ENCODE data around the gene CBLB. TPM values are rescaled to one million over a fixed set of nuclear protein-coding genes. Genes with fewer than 3 reads are reported as not detected.

Gene CBLB
- total RNA-seq, 1 donor from 2014 or later = 140 TPM

DNA sequence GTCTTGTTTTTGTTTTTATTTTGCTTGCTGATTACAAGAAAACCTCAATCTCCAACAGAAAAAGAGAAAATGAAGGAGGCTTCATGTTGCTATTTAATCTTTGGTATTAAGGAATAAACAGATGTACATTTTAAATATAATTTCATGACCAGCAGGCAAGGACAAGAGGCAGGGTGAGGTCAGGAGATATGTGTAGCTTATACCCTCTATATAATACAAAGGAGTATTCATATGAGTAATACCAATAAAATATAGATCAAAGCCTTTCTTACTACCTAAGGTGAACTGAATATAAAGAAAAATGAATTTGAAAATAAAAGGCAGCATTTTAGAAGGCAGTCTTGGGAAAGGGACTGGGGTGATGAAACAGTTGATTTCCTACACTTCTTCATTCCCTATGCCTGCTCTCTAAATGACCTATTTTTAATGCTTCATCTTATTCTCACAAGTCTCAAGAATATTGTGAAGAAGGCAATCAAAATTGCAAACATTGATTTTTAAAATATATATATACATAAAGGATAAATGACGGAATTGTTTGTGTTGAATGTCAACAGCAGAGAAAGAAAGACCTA is 8.6 kb upstream of the CBLB start:
- intact Hi-C loops (cut with DNase I) = no loop called here
- DNase-seq (ENCODE audit: low spot score) = no peak
- ATAC-seq = no peak

DNA sequence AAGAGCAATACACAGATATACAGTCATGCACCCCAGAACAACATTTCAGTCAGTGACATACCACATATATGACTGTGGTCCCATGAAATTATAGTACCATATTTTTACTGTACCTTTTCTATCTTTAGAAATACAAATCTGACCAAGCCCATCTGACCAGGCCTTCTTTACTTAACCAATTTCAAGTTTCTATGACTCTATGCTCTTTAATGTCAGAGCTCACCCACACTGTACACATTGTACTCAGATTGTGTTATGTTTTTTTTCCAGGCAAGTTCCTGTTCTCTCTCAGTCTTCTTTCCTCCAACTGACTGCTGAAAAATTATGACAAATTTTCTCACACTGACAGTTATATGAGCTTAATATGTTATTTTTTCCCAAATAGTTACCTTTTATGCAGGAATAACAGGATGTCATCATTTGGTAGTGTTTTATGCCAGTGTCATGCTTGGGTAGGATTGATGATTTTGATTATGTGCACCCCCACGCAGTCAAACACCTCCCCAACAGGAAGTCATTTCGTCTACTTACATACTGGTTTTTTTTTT is 8.0 kb upstream of the CBLB start:
- ATAC-seq = peak; percentile 63
- intact Hi-C loops (cut with DNase I) = no loop called here
- DNase-seq (ENCODE audit: low spot score) = no peak

DNA sequence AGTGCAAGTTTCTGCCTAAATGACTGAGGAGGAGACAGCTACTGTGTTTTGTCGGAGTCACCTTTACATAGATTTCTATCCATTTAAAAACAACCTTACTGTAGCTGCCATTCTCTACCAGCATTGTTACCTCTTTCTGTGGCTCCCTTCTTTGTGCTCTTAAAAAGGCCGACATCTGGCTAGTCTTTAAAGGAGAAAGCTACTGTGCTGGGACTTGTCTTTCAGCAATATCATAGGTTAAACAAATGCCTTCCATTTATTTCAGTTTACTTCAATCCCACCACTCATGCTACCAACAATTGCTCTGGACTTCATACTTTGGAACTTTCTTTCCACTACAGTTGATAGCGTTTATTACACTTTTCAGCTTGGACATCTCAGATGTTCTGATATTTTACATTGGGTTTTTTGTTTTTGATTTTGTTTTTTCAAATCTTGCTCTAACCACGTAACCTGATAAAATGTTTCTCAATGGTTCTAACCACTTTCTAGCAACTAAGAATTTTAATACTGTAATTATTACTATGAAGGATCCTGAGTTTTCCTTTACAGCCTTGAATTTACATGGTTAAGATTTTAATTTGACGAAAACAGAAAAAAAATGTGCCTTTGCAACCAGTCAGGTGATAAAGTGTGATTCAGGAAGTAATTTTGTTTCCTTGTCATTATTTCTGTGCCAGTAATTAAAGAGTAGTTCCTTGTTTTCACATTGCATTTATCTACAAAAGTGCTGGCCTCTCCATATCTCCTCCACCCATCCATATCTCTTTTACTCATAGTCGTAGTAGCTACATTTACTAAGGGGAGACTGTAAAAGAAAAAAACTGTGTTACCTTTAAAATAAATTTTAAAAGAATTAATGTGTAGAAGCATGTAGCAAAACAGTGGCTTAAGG is 1.3 kb upstream of the CBLB start:
- DNase-seq (ENCODE audit: low spot score) = no peak
- ATAC-seq = no peak
- intact Hi-C loops (cut with DNase I) = no loop called here

DNA sequence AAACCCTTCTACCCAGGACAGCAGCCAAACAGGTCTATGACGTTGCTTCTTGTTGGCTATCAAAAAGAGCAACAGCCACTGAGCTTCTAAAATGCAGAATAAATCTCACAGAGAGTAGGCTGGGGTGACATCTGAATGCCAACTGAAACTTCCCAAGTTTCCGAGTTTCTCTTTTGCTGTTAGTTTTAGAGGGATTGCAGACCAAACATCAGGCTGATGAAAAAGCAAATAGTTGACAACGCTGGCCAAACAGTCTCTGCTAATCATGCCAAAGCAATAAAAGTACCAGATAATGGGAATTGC is 670 bp upstream of the CBLB start:
- intact Hi-C loops (cut with DNase I) = no loop called here
- no peak for ATAC-seq

DNA sequence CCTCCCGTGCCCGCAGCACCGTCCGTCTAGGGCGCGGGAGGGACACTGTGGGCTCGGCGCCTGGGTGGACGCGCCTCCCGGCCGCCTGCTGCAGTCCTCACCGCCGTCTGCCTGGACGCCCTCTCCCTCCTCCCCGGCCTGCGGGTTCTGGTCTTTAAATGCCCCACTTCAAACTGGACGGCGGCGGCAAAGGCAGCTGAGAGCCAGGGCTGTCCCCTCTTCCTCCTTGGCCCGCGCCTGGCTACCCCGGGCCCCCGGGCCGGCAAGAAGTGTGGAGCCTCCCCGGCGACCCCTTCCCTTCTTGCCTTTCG is 426 bp downstream of the CBLB start:
- intact Hi-C loops (cut with DNase I) = no loop called here
- DNase-seq (ENCODE audit: low spot score) (peak; percentile 79), ATAC-seq (peak; percentile 59)

More for the DNA sequence above, 670 bp upstream of the CBLB start:
- DNase-seq (ENCODE audit: low spot score) = no peak

DNA sequence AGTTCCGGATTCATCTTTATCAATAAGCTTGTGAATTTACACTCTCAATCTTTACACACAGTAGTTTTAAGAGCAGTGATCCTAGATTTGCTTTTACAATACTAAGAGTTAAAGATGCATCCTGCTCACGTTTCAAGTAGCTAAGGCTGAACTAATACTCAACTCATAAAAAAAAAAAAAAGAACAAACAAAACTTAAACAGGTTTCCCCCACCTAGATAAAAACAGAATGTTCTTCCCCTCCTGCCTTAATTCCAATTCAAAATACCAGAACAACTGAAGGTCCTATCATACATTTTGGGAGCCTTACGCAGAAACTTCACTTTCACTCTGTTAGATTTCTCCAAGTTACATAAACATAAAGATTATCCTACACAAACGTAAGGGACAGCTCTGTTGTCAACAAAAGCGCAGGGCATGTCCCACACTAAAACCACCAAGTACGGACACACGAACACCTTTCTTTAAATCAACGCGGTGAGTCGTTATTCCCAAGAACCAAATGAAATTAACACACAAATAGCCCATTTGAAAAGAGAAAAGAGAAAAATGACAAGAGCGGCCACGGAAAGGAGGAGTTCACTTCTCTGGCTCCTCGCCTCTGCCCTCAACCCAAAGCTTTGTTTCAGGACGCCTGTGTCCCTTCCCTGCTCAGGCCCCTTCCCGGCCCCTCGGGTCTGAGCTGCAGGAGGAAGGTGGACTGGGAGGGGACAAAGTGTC is 941 bp downstream of the CBLB start:
- intact Hi-C loops (cut with DNase I) = no loop called here
- ATAC-seq (no peak), DNase-seq (ENCODE audit: low spot score) (no peak)

DNA sequence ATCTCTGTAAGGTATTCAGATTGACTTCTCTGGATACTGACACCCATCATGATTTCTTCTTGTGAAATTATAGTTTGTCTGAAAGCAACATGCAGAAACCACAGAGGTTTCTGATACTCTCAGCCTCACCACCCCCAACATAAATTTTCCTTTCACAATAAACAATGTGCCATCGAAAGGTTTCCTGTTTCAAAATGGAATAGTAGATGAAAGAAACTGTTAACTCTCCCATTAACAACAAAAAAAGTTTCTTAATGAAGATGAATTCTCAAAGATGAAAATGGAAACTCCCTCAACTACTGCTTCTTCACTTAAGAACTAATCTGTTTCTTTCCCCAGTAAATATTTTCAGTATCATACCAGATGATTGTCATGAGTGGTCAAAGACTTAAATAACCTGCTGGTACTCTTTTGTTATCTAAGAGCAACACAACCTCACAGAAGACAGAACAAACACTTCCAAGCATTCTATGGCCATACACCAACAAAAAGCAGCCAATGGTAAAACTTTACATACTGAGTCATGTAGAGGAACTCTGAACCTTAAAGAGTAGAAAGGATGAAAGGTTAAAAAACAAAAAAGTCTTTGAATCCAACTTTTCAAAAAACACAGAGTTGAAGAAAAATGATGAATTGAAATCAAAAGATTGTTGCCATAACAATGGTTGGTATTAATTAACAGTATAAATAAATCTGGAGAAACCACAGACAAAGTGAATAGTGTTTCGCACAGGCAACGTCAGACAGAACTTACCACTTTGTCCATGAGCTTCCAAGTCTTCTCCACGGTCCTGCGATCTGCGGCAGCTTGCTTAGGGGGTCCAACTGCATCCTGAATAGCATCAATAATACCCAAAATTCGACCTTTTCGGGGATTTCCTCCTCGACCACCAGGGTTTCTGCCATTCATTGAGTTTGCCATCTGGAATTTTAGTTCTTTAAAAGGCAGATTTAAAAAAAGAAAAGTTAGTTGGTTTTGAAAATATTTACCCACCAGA is 1.9 kb downstream of the CBLB start:
- intact Hi-C loops (cut with DNase I) = no loop called here
- ATAC-seq = no peak
- DNase-seq (ENCODE audit: low spot score) = no peak

DNA sequence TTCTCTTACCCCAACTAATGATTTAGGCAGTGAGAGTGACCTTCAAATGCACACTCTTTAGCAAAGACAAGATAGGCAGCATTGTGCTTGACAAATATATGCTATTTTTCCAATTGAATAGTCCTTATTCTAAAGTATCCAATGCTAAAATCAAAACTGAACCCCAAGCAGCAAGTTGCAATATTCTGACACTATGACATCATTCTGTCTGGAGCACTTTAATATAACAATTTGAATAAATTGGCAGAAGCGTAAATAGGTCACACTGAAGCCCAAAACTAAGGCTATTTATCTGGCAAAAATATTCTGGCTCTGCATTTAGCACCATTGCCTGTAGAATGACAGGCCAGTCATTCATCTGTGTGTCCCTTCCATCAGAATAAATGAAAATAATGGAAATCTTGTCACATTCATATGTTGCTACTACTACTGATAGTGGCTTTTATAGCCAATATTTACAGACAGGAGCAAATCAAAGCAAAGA is 2.9 kb downstream of the CBLB start:
- no peak for DNase-seq (ENCODE audit: low spot score)
- intact Hi-C loops (cut with DNase I) = no loop called here
- ATAC-seq = no peak

DNA sequence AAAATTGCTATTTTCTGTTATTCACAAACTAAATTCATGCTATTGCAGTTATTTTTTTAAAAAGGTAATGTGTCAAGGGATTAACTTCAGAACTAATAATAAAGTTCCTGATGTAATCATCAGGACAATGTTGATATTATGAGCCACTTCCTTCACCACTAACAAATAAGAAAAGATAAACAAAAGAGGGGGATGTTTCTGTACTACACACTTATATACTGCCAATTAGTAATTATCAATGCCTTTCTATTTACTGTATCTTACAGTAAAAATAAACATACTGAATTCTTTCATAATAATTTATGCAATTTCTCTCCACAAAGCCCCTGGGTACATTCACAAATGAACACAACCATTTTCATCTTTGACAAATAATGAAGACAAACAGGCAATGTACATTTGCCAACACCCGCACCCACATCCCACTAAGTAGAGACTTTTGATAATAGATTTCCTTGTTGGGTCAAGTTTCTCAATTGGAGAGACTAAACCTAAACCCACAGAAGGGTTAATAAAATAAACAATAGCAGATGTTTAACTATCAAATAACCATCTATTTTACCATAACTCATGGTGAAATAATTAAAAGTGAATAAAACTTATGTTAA is 3.7 kb downstream of the CBLB start:
- ATAC-seq = no peak
- intact Hi-C loops (cut with DNase I) = no loop called here
- DNase-seq (ENCODE audit: low spot score) = no peak

DNA sequence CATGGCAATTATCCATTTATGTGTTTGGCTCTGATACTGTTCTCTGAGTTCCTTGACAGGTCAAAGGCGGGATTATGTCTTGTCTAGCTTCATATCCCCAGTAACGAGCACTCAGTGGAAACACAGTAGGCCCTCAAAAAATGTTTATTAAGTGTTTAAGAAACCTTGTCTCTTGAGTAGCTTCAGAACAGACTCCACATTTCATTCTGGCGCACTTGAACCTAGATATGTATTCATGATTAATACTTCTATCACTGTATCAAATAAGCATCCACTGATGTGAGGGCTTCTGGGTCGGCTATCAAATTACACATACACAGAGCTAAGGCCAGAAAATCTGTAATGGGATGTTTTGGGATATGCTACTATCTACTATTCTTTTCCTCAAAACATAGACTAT is 4.6 kb downstream of the CBLB start:
- no peak for ATAC-seq
- intact Hi-C loops (cut with DNase I) = no loop called here
- DNase-seq (ENCODE audit: low spot score) = no peak

DNA sequence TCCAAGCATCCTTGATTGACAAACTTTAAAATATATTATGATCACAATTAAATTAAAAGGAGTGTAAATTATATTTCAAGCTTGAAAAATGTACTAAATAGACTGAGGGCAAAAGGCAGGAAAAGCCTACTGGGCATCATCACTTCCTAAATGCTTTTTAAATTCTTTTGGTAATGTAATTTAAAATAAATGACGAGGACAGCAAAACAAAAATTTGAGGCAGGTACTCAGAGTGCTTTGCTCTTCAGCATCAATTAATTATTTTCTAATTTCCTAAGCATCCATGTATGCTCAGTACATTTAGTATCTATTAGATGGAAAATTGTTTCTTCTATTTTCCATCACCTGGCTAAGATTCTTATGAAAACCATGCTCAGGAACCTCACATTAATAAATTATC is 5.2 kb downstream of the CBLB start:
- intact Hi-C loops (cut with DNase I) = no loop called here
- no peak for ATAC-seq
- no peak for DNase-seq (ENCODE audit: low spot score)

DNA sequence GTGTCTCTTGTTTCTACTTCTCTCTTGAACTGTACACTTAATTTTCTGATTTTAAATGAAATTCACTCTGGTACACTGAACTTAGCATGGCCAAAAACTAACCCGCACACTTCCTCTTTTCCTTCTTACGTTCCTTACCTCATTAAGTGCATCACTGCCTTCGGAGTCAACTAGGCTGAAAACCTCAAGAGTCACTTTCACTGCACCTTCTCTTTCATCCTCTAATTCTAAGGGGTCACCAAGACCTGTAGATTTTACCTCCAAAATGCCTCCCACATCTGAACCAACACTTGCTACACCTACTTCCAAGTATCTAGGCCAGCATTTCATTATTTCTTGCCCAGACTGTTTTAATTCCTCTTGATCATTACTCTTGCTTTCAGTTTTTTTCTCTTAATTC is 6.6 kb downstream of the CBLB start:
- intact Hi-C loops (cut with DNase I) = no loop called here
- no peak for ATAC-seq
- no peak for DNase-seq (ENCODE audit: low spot score)

DNA sequence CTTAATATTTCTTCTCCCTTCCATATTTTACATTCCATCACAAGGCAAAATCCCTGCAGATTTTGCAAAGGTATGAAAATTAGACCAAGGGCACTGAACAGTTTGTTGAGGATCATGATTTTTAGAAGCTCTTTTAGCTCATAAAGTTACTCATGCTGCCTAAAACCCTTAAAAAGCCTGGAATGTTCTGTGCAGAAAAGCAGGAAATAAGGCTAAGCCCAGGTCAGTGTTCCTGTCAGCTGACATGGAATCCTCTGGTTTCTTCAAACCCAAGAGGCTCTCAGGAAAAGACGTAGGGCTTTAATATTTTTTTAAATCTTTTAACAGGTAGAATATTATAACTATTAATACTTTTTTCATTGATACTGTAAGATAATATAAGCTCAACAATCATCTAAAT is 8.2 kb downstream of the CBLB start:
- no peak for ATAC-seq
- no peak for DNase-seq (ENCODE audit: low spot score)
- intact Hi-C loops (cut with DNase I) = no loop called here

DNA sequence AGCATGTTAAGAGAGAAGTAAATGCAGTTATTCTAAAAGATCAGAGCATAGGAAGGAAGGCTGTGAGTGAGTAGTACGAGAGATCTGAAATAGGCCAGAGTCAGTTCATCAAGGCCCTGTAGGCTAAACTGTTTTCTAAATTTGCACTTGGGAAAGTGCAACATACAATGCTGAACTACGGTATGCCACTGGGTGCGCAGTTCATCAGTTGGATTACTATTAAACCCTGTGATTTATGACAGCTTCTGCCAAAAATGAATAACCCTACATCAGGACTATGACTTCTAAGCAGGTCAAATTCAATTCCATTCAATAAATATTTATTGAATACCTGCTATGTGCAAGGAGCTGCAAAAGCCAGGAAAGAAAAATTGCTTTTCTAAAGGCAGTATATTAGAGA is 10.8 kb downstream of the CBLB start:
- intact Hi-C loops (cut with DNase I) = no loop called here
- DNase-seq (ENCODE audit: low spot score) (no peak), ATAC-seq (no peak)

DNA sequence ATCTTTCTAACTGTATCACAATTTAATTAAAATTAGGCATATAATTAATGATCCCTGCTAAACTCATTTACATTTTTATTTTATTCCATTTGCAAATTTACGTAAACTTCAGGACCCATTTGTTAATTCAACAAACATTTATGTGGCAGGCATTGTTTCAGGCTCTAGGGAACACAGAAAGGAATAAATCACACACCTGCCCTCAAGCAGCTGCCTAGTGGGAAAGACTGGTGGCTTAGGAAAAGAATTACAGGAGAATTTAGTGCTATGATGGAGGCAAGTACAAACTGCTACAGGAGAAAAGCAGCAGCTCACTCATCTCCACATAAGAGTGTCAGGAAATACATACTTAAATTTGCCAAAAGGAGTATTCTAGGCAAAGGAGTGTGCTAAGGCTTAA is 11.2 kb downstream of the CBLB start:
- no peak for ATAC-seq
- intact Hi-C loops (cut with DNase I) = no loop called here

DNA sequence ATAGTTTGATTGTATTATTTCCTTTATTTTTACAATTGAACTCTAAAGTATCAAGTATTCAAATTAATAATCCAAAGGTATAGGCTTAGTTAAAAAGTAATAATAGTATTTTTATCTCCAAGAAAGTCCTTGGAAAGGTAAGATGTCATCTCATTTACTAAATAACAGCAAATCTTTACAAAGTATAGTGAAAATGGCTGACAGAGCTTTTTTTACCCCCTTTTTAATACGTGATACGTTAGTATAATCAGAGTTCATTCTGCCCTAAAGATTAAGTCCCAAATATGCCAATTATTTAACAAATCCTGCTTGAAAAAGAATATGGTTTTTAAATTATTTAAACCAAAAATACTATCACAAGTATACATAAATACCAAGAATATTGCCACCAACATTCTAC is 12.2 kb downstream of the CBLB start:
- DNase-seq (ENCODE audit: low spot score) (no peak), ATAC-seq (no peak)
- intact Hi-C loops (cut with DNase I) = no loop called here

More for the DNA sequence above, 11.2 kb downstream of the CBLB start:
- DNase-seq (ENCODE audit: low spot score) = no peak

DNA sequence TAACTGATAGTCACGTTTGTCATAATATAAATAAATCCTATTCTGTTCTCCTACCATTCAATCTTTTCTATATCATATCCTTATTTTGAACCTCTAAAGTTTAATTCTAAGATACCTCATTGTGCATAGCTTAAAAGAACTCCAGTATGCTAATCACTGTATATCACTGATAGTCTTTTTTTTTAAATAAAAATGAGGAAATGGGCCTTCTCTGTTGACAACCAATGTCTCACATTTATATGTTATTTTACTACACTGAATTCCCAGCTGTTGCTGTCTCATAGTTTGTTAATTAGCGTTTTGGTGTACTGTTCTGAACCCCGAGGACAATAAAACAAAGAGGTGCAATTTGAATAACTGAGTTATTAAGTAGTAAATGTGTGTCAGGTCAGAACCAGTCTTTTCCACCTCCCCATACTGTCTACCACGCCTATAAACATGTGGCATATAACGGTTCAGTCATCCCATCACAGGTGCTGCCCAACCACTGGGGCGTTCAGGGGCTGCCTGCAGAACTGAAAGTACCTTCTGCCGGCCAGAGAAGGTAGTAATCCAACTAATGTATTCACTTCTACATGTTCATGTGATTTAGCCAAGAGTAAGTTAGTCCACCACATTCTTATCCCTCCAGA is 14.9 kb downstream of the CBLB start:
- DNase-seq (ENCODE audit: low spot score) (no peak), ATAC-seq (no peak)
- intact Hi-C loops (cut with DNase I) = no loop called here

DNA sequence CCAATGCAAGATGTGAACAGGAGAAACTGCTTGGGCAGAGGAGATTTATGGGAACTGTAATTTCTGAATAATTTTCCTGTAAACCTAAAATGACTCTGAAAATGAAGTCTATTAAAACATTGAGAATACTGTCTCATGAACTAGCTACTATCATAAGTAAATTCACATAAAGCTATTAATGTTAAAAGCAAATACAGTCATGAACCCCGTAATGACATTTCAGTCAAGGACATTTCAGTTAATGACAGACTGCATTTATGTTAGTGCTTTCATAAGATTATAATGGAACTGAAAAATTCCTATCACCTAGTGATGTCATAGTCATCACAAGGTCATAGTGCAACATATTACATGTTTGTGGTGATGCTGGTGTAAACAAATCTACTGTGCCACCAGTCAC is 17.2 kb downstream of the CBLB start:
- no peak for ATAC-seq
- no peak for DNase-seq (ENCODE audit: low spot score)
- intact Hi-C loops (cut with DNase I) = no loop called here
